CD4-positive, alpha-beta T cell treated with Interleukin-10 for 1 hour (primary cell): Measurements from ENCODE around the gene GNL1.
A peak's percentile ranks its signal among the peaks of the same experiment; 100 is the strongest.

ENCODE experiments used
- DNase-seq: peaks from one replicate; pipeline ENCODE4 v3.0.0-alpha.2; 2020

GNL1 gene

DNA sequence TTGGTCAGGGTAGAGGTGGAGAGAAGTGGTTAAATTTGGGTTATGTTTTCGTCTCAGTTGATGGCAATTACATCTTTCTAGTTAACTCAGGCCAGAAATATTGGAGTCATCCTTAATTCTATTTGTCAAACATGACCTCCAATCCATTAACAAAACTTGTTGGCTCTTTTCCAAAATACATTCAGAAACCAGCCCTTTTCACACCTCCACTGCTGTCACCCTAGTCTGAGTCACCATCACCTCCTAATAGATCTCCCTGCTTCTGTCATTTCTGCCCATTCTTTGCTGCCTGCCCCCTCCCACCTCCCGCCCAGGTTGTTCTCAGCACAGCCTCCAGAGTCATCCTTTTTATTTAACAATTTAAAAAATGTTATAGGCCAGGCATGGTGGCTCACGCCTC is 12.0 kb upstream of the GNL1 start:
- DNase-seq: peak; percentile 53

DNA sequence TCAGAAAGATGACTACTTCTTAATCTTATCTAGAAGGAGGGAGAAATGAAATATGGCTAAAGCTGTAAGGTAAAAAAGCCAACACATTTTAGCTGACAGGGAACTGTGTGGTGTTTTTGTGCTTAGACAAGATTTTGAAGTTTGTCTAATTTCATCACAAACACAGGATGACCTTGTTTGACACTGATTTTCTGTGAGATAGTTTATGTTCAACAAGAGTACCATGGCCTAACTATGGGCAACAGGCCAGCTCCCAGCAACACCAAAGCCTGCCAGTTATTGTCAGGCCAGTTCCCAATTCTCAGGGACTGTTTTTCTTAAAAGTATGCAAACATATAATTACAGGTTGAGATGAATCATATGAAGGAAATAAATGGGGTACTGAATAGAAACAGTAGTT is 9.5 kb upstream of the GNL1 start:
- DNase-seq: no peak

DNA sequence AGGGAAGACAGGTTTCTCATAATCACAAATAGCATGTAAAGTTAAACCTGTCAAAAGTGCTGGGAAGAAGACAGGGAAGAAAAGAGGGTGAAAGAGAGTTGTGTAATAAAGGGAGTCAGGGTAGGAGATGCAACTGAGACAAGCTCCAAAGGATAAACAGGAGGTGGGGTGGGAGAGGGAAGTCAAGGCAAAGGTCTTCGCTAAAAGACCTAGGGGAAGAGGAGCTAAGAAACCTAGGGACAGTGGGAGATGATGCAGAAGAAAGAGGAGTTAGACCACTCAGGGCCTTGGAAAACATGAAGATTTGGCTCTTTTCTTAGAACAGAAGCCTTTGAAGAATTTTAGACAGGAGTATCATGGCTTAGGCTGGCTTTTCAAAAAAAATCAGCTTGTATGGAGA is 7.8 kb upstream of the GNL1 start:
- no peak for DNase-seq

DNA sequence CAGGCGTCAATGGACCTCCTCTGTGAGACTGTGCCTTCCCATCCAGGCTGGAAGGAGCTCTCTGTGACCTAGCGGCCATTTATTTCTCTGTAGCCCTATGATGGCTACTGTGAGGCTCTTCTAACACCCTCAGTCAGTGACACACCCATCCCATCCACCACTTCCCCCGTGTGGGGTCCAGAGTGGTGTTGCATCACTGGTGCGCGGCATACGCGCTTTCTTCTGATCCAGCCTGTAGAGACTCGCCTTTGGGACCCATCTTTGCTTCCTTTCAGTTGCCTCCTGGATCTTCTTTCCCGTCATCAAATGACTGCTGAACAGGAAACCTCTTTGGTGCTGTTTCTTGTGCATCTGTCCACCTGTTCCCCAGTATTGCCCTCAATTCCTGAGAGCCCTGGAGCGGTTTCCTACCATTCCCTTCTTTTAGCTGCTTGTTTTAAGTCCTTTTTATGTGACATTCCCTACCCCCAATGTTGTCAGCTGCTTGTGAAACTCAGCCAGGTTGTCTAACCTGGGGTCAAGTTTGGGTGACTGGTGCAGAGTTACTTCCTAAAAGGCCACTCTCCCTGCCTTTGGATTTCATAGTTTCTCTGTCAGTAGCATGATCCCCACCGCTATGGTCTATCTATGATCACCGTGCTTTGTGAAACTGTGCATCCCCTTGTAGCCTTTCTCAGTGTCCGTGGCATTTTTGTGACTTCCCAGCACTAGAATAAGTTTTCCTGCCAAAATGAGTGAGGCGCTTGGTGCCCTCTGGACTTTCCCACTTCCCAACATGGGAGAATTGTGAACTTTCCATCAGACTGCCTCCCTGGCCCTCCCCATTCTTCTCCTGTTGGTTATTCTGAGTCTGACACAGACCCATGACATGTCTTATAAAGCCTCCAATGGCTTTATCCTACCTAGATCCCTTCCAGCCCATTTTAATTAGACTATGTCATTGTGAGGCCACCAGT is 6.5 kb upstream of the GNL1 start:
- no peak for DNase-seq

DNA sequence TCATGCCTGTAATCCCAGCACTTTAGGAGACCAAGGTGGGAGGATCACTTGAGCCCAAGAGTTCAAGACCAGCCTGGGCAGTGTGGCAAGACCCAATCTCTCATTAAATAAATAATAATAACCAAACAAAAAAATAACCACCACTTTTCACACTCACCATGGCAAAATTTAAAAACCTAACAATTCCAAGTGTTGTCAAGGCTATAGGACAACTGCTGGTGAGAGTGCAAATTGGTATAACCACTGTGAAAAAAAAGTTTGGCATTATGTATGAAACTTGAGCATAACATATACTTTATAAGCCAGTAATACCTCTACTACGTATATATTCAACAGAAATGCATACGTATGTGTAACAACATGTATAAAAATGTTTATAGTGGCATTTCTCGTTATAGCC is 4.6 kb upstream of the GNL1 start:
- DNase-seq: no peak

DNA sequence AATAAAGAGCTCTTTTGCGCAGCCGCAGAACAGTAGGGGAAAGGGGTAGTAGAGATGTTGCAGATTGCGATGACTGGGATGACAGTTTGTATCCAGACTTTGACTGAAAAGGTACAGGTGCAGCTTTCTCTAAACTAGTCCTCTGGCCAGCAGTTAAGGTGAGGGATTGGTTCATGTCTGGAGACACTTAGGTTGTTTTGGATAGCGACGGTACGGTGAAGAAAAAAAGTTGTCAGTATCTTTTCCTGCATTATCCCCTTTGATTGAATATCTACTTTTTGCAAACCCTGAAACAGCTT is 1.3 kb upstream of the GNL1 start:
- DNase-seq: peak; percentile 70

DNA sequence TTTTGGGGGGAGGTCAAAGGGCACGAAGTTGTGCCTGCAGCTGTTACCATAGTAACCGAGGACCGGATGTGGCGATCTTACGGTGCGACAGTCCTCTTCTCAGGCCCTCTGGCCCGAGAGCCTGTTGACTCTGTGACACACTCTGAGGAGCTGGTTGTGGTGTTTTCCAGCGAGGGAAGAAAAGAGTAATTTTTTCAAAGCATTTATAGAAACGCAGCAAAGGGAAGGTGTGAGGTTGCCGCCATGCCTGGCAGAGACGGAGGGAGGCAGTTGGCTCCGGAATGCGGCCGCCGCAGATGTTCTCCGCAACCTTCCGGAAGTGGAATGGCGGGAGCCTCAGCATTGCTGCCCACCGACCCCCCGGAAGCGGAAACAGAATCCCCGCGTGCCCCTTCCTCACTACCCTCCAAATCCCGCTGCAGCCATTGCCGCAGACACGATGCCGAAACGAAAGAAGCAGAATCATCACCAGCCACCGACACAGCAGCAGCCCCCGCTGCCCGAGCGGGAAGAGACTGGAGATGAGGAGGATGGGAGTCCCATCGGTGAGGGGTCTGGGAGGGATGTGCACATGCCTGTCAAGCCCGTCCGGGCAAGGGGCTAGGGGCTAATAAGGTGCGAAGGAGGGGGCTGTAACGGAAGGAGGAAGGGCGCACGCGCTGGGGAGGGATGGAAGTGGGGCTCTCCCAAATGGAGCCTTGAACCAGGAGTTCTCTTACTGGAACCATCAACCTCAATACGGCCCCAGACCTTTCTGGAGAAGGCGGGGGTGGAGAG is 805 bp upstream of the GNL1 start, which contains the start of gene PRR3:
Gene PRR3 (plus strand): TSS at position 390 of the 777 bp plus-strand sequence. CDS start 50 bp downstream, at position 440.
- peak; percentile 93 for DNase-seq

DNA sequence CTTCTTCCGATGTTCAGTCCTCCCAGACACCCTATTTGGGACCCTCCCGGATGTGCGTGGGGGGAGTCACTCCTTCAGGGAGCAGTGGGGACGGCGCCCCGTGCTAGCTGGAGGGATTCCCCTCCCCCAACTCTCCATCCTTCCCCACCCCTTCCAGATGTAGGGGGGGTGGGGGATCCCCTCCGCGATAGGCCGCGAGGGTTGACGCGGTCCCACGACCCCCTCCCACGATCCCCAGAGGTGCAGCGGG is 548 bp downstream of the GNL1 start:
- DNase-seq: no peak

DNA sequence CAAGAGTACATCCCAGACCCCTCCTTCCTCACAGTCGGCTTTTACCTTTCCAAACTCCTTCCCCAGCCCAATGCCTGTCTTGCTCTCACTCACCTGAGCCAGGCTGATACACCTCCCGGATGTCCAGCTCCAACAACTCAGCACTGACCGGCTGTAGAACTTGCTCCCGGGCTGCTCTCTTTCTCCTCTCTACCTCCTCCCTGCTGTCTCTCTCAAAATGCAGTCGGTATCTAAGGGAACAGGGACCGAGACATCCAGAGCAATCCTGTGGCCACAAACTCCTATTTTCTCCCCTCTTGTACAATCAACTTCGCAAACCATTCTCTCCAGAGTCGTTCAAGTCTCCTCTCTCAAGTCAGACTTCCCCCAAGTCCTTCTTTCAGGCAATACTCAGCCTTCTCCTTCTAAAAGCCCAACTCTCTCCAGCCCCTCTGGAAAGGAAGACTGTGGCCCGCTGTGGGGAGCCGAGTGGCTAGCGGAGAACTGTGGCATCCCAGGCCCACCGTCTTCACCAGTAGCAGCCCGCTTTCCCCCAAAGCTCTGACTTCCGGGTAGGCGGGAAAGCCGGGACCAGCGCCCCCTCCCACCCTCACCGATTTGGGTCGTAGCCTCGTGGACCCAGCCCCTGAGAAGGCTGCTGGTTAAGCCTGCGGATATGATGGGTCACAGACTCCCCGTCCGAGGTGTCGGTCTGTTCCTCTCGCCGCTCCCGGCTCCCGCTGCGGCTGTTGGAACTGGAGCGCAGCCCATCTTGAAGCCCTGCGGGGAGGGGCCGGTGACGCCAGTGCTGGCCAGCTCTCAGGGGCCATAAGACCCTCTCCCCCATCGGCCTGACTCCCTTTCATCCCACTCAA is 1.1 kb downstream of the GNL1 start:
- no peak for DNase-seq

DNA sequence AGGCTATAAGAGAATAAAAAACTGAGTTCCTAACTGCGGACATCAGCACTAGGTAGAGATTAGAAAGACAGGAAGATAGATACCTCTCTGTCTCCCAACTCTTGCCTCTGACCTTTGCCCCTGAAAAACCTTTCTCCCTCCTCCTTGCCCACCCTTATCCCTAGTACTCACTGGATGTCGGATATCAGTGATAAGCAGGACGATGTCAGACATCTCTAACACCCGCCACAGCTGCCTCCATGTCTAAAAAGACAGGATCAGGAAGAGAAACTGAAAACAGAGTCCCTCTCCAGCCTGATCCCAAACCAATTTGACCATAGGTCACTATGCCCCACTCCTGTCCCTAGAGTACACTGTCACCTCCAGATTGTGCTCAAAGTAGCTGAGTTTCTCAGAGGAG is 1.9 kb downstream of the GNL1 start:
- no peak for DNase-seq

DNA sequence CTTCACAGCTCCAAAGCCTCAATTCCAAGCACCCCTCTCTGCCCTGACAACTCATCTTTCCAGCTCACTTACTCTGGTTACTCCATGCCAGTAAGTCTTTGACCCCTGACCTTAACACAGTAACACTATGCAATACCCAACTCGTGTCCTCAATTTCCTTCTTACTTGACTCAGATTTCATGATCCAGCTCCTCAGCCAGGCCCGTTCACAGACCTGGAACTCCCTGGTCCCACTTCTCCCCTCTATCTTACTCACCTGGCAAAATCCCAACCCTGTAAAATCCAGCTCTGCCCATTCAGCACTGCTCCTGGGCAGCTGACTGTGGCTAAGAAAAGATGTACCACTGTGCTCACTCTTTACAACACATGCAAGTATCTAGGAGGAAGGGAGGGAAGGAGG is 7.9 kb downstream of the GNL1 start:
- no peak for DNase-seq

DNA sequence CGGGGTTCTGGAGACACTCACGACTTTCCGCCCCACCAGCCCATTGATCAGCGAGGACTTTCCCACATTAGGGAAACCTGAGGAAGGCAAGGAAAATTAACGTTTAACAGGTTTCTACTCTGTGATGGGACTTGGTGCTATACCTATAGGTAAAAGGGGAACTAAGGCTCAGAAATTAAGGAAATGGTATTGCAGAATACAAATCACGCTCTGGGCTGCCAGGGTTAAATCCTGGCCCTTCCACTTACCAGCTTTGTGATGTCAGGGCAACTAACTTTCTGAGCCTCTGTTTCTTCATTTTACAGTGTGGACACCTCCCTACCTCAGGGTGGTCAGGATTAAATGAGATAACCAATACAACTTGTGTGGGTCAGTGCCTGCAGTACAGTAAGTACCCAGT is 8.8 kb downstream of the GNL1 start:
- DNase-seq: no peak

DNA sequence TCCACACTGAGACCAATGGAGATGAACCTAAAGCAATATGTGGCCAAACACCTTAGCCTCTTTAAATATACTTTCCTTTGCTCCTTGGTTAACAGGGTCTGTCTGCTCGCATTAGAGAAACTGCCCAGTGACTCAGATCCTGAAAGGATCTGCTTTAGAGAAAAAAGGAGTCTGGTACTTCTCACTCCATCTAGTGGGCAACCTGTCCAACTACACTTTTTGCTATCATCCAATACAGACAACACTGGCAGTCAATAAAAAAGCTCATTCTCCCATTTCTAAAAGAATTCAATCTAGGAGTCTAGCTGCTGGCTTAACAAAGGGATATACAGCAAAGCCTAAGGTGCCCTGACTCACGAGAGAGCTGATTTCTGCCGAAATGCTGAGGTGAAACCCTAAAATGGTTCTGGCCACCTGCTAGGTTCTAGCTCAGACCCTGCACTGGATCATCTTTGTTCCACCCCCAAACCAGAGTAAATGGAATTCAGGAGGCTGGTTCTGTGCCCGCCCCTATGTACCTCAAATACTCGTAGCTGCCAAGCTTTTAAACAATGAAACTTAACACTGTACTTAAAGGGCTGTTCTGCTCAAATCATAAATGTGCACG is 11.5 kb downstream of the GNL1 start:
- peak; percentile 68 for DNase-seq

DNA sequence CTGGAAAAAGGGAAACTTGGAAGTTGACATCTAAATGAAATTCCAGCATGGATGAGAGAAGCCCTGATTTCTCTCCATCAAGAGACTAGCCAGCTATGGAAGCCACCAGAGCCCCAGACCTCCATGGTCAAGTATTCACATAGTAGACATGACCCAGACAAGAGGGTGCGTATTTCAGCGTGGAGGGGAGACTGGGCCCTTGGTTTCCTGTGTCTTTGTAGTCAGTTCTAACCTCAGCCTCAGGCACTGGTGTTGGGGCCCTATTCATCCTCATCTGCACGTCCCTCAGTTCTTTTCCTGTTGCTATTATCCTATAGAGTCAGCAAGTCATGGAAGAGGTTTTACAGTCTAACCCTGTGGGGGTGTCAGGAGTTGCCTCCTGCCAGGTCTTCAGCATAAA is 12.5 kb downstream of the GNL1 start:
- peak; percentile 54 for DNase-seq

DNA sequence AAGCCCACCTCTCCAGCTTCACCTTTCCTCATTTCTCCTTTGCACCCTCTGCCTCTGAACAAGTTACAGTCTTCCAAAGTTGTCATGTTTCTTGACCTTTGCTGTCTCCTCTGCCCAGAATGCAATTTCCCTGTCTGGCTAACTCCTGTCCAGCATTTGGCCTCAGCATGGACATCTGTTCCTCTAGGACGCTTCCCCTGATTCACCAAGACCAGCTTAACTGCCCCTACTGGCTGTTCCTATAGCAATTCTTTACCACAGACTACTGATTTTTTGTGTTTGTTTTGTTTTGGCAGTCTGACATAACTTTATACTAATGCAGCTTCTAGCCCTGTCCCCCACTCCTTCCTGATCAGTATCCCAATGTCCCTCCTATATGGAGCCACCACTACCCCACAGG is 13.4 kb downstream of the GNL1 start:
- DNase-seq: no peak

DNA sequence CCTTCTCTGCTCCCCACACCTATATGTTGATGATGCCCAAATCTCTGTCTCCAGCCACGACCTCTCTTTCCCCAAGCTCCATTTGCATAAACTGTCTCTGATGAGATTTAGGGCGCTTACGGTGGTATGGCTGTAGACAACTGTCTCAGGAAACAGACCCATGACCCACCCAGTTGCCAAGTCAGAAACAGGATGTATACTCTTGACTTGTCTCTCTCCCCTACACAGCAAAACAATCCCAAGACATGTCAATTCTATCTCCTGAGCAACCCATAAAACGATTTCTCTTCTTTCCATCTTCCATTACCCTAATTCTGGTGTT is 13.9 kb downstream of the GNL1 start:
- peak; percentile 53 for DNase-seq

DNA sequence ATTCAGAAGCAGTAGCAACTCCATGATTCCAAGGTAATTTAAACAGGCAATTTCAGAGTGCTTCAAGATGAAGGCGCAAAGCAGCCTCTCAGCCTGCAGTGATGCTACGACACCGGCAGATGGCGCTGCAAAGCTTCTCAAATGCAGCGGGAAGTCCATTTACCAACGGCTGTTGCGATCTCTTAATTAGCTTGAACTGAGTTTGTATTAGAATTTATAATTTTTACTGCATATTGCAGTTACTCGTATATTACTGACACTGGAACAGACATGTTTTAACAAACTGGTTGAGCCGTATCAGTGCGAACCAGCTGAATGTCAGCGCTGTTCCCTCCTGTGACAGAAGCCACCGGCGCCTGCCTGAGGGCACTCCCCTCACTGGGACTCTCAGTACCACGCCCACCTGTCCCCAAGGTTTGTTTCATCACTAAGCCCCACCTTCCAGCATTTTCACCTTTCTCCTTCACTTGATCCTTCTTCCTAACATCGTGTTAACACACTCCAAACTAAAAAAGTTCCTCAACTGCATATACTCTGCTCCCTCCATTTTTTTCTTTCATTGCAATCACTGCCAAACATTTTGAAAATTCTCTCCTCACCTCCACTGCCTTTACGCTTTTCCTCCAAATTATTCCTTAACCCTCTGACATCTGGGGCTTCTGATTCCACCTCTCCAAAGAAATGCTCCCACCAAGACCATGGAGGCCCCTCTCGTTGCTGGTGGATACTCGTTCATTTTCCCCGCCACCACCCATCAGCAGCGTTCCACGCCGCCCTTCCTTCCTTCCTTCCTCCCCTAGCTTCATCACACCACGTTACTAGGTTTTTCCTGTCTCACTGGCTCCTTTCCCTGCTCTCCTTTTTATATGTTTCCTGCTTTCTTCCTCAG is 14.5 kb downstream of the GNL1 start:
- DNase-seq: peak; percentile 88

DNA sequence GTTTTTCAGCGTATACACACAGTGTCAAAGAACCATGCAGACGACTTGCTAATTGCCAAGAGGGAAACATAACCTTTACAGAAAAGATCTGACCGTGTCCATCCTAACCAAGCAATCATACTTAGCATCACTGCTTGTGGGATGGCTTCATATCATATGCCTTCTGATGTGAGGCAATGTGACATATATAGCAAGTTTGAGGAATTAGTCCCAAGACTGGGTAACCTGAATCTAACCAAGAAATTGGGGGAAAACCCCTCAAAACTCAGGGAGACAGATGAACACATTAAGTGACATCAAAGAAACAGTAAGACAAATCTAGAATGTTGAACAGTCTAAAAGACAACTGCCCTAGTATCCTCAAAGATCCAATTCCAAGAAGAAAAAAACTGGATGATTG is 18.4 kb downstream of the GNL1 start:
- DNase-seq: no peak

DNA sequence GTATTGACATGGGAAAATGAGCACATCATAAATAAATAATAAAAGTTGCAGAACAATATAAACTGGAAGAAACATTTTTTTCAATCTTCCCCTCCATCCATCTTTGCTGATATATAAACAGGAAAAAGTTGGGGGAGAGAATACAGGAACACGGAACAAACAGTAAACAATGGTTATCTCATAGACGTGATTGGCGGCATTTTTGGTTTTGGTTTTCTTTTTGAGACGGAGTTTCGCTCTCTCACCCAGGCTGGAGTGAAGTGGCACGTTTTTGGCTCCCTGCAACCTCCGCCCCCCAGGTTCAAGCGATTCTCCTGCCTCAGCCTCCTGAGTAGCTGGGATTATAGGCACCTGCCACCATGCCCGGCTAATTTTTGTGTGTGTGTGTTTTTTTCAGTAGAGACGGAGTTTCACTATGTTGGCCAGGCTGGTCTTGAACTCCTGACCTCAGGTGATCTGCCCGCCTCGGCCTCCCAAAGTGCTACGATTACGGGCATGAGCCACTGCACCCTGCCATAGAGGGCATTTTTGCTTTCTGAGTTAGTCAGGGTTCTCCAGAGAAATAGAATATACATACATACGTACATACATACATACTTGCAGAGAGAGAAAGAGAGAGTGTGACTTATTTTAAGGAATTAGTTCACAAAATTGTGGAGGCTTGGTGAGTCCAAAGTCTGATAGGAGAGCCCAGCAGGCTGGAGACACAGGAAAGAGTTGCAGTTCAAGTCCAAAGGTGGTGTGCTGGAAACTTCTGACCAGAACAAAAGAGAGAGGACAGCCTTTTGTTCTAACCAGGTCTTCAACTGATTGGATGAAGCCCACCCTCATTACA is 22.6 kb downstream of the GNL1 start:
- DNase-seq: peak; percentile 54

DNA sequence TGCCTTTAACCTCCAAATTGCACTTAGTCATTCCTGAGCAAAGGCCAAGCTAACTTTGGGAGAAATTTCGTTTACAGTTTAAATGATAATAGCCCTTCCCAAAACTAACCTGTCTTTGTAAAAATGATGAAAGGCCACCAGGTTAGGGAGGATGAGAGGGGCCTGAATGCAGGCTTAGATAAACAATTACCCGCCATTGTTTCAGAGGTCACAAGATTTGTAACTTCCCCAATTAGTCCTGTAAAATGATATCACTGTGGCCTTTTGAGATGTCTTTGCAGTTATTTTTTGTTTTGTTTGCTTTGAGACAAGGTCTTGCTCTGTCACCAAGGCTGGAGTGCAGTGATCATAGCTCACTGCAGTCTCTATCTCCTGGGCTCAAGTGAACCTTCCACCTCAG is 26.3 kb downstream of the GNL1 start:
- DNase-seq: no peak

DNA sequence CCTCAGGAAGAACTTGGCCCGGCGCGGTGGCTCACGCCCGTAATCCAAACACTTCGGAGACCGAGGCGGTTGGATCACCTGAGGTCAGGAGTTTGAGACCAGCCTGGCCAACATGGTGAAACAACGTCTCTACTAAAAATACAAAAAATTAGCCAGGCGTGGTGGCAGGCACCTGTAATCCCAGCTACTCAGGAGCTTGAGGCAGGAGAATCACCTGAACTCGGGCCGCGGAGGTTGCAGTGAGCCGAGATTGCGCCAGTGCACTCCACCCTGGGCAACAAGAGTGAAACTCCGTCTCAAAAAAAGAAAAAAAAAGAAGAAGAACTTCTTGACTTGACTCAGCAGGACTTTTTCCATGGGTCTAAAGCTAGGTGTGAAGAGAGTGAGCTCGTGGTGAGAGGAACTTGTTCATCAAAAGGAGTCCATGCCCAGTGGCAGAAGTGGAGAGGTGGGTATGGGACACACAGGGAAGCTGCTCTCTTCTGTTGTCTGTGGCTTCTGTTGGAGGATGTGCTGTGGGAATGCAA is 26.9 kb downstream of the GNL1 start:
- DNase-seq: peak; percentile 39
